Cardiac ventricle fibroblast (primary cell): ENCODE data around the gene ATP6AP1. TPM values are rescaled to one million over a fixed set of nuclear protein-coding genes. Genes with fewer than 3 reads are reported as not detected.

ENCODE experiments used
- total RNA-seq: library from RNA; depleted of rRNA; stranded (reverse); fragments of >200 nt; gene quantifications from 2 replicates; pipeline ENCODE4 v1.2.3, GENCODE V29; 2015

Gene ATP6AP1
- 45.9 and 54.3 TPM in 2 replicates for total RNA-seq

DNA sequence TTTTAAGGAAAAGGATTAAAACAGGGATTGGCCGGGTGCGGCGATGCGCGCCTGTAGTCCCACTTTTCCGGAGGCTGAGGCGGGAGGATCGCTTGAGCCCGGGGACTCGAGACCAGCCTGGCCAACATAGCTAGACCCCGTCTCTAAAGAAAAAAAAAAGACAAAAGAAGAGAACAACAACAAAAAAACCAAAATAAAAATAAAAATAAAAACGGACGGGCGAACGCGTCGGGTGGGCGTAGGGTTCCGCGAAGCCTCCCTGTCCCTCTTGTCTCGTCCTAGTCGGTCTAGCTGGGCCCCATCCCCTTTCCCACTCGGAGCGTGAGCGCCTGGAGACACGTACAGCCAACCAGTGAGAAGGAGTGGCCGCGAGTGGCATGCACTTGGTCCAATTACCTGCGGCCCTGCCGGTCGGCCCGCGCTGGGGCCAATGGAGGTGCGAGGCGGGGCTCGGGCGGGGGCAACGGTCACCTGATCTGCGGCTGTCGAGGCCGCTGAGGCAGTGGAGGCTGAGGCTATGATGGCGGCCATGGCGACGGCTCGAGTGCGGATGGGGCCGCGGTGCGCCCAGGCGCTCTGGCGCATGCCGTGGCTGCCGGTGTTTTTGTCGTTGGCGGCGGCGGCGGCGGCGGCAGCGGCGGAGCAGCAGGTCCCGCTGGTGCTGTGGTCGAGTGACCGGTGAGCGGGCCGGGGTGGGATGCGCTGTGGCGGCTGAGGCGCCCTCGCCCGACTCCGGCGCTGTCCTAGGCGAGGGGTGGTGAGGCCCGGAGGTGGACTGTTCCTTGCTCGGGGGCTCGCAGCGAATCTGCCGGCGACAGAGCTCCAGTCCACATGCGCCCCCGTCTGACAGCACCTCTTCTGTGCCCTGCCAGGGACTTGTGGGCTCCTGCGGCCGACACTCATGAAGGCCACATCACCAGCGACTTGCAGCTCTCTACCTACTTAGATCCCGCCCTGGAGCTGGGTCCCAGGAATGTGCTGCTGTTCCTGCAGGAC lies at the start of gene ATP6AP1:
Gene ATP6AP1 (plus strand): TSS at position 502 of the 996 bp plus-strand sequence. CDS start 16 bp downstream, at position 518.

GRCh38 chrX:154378799-154379568 lies 49.5 kb upstream of the ATP6AP1 start, which contains the start of gene EMD:
Gene EMD (plus strand): TSS chrX:154379295. CDS start chrX:154379485, 190 bp downstream.

DNA sequence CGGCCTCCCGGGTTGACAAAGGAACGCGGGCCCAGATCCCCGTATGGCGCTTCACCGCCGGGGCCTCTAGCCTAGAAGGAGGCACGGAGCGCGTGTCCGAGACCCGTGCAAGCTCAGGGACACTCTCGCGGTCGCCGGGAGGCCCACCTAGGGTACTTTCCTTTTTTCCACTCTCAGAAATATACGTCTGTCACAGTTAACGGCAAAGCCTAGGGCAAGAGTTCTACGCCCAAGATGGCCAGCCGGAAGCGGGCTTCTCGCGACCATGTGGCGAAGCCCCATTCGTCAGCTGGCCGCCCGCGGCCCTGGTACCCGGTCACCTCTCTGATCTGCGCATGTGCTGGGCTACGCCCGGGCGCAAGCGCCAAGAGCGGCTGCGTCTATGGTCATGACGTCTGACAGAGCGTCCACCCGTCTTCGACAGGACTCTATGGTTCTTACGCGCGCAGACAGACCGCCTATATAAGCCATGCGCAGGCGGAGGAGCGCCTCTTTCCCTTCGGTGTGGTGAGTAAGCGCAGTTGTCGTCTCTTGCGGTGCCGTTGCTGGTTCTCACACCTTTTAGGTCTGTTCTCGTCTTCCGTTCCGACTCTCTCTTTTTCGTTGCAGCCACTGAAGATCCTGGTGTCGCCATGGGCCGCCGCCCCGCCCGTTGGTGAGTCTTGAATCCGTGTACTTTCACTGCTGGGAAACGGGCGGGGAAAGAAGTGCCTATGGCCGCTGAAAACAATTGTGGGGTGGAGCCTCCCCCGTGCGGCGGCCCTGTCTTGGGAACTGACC lies 30.4 kb upstream of the ATP6AP1 start, which contains the start of gene RPL10:
Gene RPL10 (plus strand): TSS at position 490 of the 780 bp plus-strand sequence. CDS start 143 bp downstream, at position 633.

DNA sequence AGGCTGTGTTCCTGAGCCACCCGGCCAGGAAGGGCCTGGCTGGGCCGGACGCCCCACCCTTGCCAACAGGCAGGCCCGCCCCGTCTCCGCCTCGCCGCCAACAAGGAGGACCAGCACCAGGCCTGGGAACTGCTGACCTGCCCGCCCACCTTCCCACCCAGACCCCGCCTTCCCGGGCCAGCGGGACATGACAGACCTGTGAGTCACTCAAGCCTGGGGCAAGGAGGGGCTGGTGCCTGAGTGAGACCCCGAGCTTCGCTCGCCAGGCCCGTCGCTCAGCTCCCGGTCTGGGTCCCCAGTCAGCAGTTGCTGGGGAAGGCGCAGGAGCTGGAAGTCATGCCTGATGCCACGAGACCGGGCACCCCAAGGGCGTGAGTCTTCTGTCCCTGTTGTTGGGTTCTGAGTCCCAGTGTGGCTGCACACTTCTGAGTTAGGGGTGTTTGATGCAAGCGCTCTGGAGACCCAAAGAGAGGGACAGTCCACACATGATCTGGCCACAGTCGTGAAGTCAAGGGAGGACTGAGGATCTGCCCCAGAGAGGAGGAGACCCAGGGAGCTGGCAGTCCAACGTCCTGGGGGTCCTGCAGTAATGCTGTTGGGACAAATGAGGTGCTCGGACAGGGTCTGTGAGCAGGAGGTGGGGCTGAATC lies 19.1 kb upstream of the ATP6AP1 start, which contains the start of gene DNASE1L1:
Gene DNASE1L1 (minus strand): TSS at position 33 of the 650 bp plus-strand sequence. CDS start 3,686 bp downstream, outside the sequence.

GRCh38 chrX:154436983-154437752 lies 8.7 kb downstream of the ATP6AP1 start, which contains the start of gene GDI1:
Gene GDI1 (plus strand): TSS chrX:154437154. CDS start chrX:154437255, 101 bp downstream.

GRCh38 chrX:154443992-154444754 lies 15.7 kb downstream of the ATP6AP1 start, which contains the start of gene FAM50A:
Gene FAM50A (plus strand): TSS chrX:154444141. CDS start chrX:154444236, 95 bp downstream.

GRCh38 chrX:154458116-154458953 lies 29.9 kb downstream of the ATP6AP1 start, which contains the start of gene PLXNA3:
Gene PLXNA3 (plus strand): TSS chrX:154458281. CDS start chrX:154460184, 1,903 bp downstream.

DNA sequence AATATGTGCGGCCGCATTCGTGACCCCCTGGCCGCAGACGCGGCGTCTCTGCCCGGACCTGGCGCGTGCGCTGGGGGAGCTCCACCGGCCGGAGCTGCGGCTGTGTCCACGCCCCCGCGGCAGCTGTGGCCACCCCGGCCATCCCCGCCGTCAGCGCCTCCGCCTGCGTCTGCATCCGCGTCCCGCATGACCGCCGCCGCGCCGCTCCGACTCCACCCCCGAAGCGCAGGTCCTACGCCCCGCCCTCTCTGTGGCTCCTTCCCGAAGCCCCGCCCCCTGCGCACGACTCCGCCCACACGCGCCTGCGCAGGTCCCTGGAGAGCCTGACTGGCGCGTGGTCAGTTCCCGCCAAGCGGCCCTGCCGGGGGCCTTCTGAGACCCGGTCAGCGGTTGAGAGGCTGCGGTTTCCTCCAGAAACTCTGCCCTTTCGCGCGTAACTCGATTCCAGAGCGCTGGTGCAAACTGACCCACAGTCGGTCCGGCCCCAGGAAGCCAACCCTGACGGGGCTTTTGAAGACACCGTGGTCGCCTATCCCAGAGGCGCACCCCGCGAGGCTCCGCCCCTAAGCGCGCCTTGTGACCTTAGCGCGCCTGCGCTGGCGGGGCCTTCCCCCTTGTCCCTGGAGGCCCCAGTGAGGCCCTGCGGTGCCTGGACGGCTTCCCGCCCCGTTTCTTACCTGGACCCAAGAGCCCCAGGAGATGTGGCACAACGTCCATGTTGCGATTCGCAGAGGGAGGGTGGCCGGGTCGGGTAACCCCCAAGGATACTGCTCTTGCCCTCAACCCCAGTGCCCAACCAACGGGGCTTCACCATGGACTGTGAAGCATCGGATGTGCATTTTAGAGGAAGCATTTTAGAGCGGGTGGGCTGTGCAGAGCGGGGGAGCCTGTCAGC lies 50.5 kb downstream of the ATP6AP1 start, which contains the start of gene LAGE3:
Gene LAGE3 (minus strand): TSS at position 554 of the 895 bp plus-strand sequence. CDS start 366 bp downstream, at position 188.

Other genes with a start within 250 kb of the ATP6AP1 start
- not detected in 2 replicates for gene OPN1MW, start 246.1 kb upstream of the ATP6AP1 start, total RNA-seq
- gene OPN1MW2, start 208.9 kb upstream of the ATP6AP1 start, total RNA-seq: not detected in 2 replicates
- not detected in 2 replicates for gene OPN1MW3, start 171.1 kb upstream of the ATP6AP1 start, total RNA-seq
- not detected in 2 replicates for gene TEX28, start 133.6 kb upstream of the ATP6AP1 start, total RNA-seq
- gene TKTL1, start 132.9 kb upstream of the ATP6AP1 start, total RNA-seq: not detected in 2 replicates
- 881 and 1,006 TPM in 2 replicates for gene FLNA, start 54.0 kb upstream of the ATP6AP1 start, total RNA-seq
- 34.4 and 50.2 TPM in 2 replicates for gene EMD, start 49.4 kb upstream of the ATP6AP1 start, total RNA-seq
- gene RPL10, start 30.3 kb upstream of the ATP6AP1 start, total RNA-seq: 7,807 and 8,845 TPM in 2 replicates
- 26.5 and 27.6 TPM in 2 replicates for gene DNASE1L1, start 19.4 kb upstream of the ATP6AP1 start, total RNA-seq
- 12.3 and 16.3 TPM in 2 replicates for gene TAFAZZIN, start 17.1 kb upstream of the ATP6AP1 start, total RNA-seq
- 59.0 and 65.1 TPM in 2 replicates for gene GDI1, start 8.5 kb downstream of the ATP6AP1 start, total RNA-seq
- gene FAM50A, start 15.5 kb downstream of the ATP6AP1 start, total RNA-seq: 42.4 and 49.1 TPM in 2 replicates
- gene PLXNA3, start 29.6 kb downstream of the ATP6AP1 start, total RNA-seq: 13.2 and 20.2 TPM in 2 replicates
- 37.9 TPM in 2 replicates for gene LAGE3, start 50.6 kb downstream of the ATP6AP1 start, total RNA-seq
- 20.4 and 25.5 TPM in 2 replicates for gene UBL4A, start 57.9 kb downstream of the ATP6AP1 start, total RNA-seq
- 36.1 and 45.9 TPM in 2 replicates for gene SLC10A3, start 62.0 kb downstream of the ATP6AP1 start, total RNA-seq
- gene FAM3A, start 87.6 kb downstream of the ATP6AP1 start, total RNA-seq: 31.1 and 42.8 TPM in 2 replicates
- gene G6PD, start 118.2 kb downstream of the ATP6AP1 start, total RNA-seq: 298 and 337 TPM in 2 replicates
- 12.6 and 16.6 TPM in 2 replicates for gene IKBKG, start 118.9 kb downstream of the ATP6AP1 start, total RNA-seq
- not detected in 2 replicates for gene CTAG1A, start 156.5 kb downstream of the ATP6AP1 start, total RNA-seq
- gene CTAG1B, start 190.6 kb downstream of the ATP6AP1 start, total RNA-seq: not detected in 2 replicates
- gene CTAG2, start 224.9 kb downstream of the ATP6AP1 start, total RNA-seq: not detected in 2 replicates